KMS-11 (cell line): ENCODE results near the gene CRACDL.

Source experiments
- H2AFZ ChIP-seq: fragments of 200-600 bp; sonication (generic); 2 replicates; pipeline ENCODE4 v1.6.1; 2016; ENCODE audit warnings: antibody characterized with exemption, mixed run types, low read depth
- H3K27ac ChIP-seq: fragments of 200-600 bp; sonication (generic); 2 replicates; pipeline ENCODE4 v1.6.1; 2016; ENCODE audit warnings: mild to moderate bottlenecking, mixed run types
- H3K27me3 ChIP-seq: fragments of 200-600 bp; sonication (generic); 2 replicates; pipeline ENCODE4 v1.6.1; 2017; ENCODE audit warnings: mild to moderate bottlenecking, low read depth, mixed run types, moderate library complexity; ENCODE audit not compliant: insufficient read depth
- H3K36me3 ChIP-seq: fragments of 200-600 bp; sonication (generic); 2 replicates; pipeline ENCODE4 v1.6.1; 2017; ENCODE audit warnings: mild to moderate bottlenecking, mixed run types; ENCODE audit not compliant: insufficient read depth
- H3K4me1 ChIP-seq: fragments of 200-600 bp; sonication (generic); 2 replicates; pipeline ENCODE4 v1.6.1; 2016; ENCODE audit warnings: mild to moderate bottlenecking, low read depth, mixed run types; ENCODE audit not compliant: poor library complexity, severe bottlenecking
- H3K4me2 ChIP-seq: fragments of 200-600 bp; sonication (generic); 2 replicates; pipeline ENCODE4 v1.7.0; 2016; ENCODE audit warnings: mild to moderate bottlenecking, mixed run types
- H3K4me3 ChIP-seq: fragments of 200-600 bp; sonication (generic); IDR thresholded peaks from 2 replicates; pipeline ENCODE4 v1.6.1; 2017; ENCODE audit warnings: low read depth, low read length, mixed read lengths; ENCODE audit not compliant: insufficient read depth
- H3K79me2 ChIP-seq: fragments of 200-600 bp; sonication (generic); 2 replicates; pipeline ENCODE4 v1.6.1; 2016; ENCODE audit warnings: low read depth, mixed run types; ENCODE audit not compliant: insufficient read depth
- H3K9ac ChIP-seq: fragments of 200-600 bp; sonication (generic); 2 replicates; pipeline ENCODE4 v1.6.1; 2016; ENCODE audit warnings: mild to moderate bottlenecking, mixed run types
- H4K20me1 ChIP-seq: fragments of 200-600 bp; sonication (generic); 2 replicates; pipeline ENCODE4 v1.6.1; 2016; ENCODE audit warnings: mild to moderate bottlenecking, mixed run types; ENCODE audit not compliant: insufficient read depth
- TF ChIP-seq, protein P1 (sequence below): fragments of 200-600 bp; sonication (generic); conservative IDR thresholded peaks from 2 replicates; pipeline ENCODE4 v1.6.1; 2017; ENCODE audit warnings: low read depth, mild to moderate bottlenecking, antibody characterized with exemption, low read length, moderate library complexity, mixed read lengths

Gene CRACDL

DNA sequence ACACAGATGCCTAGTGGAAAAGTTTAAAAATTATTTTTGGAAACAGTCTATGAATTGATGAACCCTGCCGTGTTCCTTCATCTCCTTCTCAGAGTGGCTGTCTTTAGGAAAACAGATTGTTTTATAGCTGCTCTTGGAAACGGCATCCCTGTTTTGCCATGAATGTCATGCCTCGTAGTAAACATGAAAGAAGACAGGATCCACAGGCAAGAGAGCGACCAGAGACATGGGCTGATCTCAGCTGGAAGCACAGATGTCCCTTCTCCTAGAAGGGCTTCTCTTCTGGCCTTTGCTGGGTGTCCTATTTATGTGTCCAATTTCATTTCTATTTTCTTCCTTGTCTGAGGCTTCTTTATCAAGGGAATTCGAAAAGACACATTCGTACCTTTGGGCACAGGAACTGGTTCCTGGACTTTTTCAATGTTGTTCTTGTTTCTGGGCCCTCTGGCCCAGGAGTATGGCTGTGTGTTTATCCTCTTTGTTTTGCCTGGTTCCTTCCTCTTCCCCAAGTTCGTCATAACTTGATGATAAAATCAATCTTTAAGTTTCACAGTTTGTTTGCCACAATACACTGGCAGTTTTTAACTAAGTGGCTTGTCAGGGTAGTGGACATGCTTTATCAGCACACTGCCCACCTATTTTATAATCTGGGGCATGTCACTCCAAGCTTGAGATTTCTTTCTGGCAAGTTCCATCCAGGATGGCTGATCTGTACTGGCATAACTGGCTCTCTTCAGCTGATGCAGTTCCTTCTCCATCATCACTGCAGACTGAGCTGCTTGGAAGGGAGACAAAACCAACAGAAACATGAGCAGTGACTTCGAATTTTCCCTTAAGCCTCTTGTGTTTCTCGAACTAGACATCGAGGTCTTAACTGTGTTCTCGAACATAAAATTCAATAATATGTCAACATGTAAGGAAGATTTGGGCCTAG, 141.9 kb downstream of the CRACDL start:
- H4K20me1 ChIP-seq = no peaks in the 10 kb centered on the region
- no peaks in the 10 kb centered on the region for H3K79me2 ChIP-seq
- H3K4me3 ChIP-seq = no peak overlapping the region
- no peaks in the 10 kb centered on the region for H3K27me3 ChIP-seq
- no peaks in the 10 kb centered on the region for H3K36me3 ChIP-seq
- no peaks in the 10 kb centered on the region for H3K4me1 ChIP-seq
- TF ChIP-seq, protein P1, sequence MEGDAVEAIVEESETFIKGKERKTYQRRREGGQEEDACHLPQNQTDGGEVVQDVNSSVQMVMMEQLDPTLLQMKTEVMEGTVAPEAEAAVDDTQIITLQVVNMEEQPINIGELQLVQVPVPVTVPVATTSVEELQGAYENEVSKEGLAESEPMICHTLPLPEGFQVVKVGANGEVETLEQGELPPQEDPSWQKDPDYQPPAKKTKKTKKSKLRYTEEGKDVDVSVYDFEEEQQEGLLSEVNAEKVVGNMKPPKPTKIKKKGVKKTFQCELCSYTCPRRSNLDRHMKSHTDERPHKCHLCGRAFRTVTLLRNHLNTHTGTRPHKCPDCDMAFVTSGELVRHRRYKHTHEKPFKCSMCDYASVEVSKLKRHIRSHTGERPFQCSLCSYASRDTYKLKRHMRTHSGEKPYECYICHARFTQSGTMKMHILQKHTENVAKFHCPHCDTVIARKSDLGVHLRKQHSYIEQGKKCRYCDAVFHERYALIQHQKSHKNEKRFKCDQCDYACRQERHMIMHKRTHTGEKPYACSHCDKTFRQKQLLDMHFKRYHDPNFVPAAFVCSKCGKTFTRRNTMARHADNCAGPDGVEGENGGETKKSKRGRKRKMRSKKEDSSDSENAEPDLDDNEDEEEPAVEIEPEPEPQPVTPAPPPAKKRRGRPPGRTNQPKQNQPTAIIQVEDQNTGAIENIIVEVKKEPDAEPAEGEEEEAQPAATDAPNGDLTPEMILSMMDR = no peak
- no peak overlapping the region for H3K27ac ChIP-seq
- no peak overlapping the region for H2AFZ ChIP-seq
- H3K4me2 ChIP-seq = no peak overlapping the region
- H3K9ac ChIP-seq = no peak overlapping the region

DNA sequence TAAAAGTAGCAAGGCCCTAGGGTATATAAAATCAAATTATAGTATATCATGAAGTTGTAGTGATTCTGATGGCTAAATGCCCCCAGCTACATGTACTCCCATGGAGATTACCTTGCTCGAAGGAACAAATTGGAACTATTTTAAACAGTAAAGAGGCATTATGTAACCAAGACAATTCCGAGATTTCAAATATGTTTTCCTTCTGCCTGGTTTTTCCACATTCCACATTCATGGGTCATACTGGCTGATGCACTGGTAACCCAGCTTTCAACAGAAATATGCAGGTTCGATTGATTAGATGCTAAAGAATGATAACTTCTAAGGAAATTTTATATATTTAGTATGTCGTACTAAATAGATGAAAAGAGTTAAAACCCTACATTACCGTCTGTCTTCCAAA, 142.8 kb downstream of the CRACDL start:
- Histone ChIP-seq H3K36me3 (no peaks in the 10 kb centered on the region), H3K79me2 (no peaks in the 10 kb centered on the region), H3K4me3 (no peak overlapping the region), H4K20me1 (no peaks in the 10 kb centered on the region), H3K27me3 (no peaks in the 10 kb centered on the region), H3K27ac (no peak overlapping the region), H3K4me2 (no peak overlapping the region), H3K9ac (no peak overlapping the region), H3K4me1 (no peaks in the 10 kb centered on the region), H2AFZ (no peak overlapping the region)
- TF ChIP-seq, protein P1 = no peak

DNA sequence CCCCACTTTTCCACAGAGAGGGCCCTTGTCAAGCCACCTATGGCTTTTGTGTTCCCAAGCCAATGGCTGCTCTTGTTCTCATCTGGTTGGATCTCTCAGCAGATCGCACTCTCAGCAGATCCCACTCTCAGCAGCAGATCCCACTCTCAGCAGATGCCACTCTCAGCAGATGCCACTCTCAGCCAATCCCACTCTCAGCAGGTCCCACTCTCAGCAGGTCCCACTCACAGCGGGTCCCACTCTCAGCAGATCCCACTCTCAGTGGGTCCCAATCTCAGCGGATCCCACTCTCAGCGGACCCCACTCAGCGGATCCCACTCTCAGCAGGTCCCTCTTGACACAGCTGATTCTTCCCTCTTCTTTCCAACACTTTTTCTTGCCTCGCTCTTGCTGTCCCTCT, 145.8 kb downstream of the CRACDL start:
- H3K4me3 ChIP-seq = no peak overlapping the region
- no peak overlapping the region for H3K27ac ChIP-seq
- TF ChIP-seq, protein P1 = no peak
- H3K4me1 ChIP-seq = no peaks in the 10 kb centered on the region
- no peak overlapping the region for H2AFZ ChIP-seq
- H3K9ac ChIP-seq = no peak overlapping the region
- H3K27me3 ChIP-seq = no peaks in the 10 kb centered on the region
- no peak overlapping the region for H3K4me2 ChIP-seq
- H3K79me2 ChIP-seq = no peaks in the 10 kb centered on the region
- H3K36me3 ChIP-seq = no peaks in the 10 kb centered on the region
- no peaks in the 10 kb centered on the region for H4K20me1 ChIP-seq

DNA sequence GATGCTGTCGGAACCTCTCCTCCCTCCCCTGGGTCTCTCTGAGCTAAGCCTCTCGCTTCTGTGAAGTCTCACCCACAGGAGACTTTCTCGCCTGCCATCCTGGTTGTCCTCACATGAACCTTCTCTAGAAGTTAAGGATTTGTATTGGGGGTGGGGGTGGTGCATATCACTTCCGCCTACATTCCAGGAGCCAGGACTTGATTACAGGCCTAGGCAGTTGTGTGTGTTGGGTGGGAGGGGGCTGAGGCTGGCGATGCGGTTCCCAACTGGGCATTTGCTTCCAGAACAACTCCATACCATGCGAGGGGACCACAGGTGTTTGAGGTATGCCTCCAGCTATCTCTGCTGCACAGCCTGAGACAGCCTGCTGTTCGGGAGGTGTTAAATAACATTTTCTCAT, 148.3 kb downstream of the CRACDL start:
- H3K4me3 ChIP-seq = no peak overlapping the region
- H2AFZ ChIP-seq = no peak overlapping the region
- H3K4me1 ChIP-seq = no peaks in the 10 kb centered on the region
- no peaks in the 10 kb centered on the region for H3K36me3 ChIP-seq
- H3K79me2 ChIP-seq = no peaks in the 10 kb centered on the region
- H4K20me1 ChIP-seq = no peaks in the 10 kb centered on the region
- H3K27ac ChIP-seq = no peak overlapping the region
- no peak overlapping the region for H3K9ac ChIP-seq
- no peaks in the 10 kb centered on the region for H3K27me3 ChIP-seq
- no peak overlapping the region for H3K4me2 ChIP-seq
- TF ChIP-seq, protein P1 = no peak
